Lung (tissue), 12 donors: ENCODE data around the gene PRKCA. TPM values are rescaled to one million over a fixed set of nuclear protein-coding genes. Genes with fewer than 3 reads are reported as not detected.

Source experiments
- ATAC-seq: fragments of 200-7000 bp; cut with Tn5 transposase; one replicate; pipeline ENCODE4 v1.9.1; 2020; ENCODE audit warnings: moderate number of reproducible peaks; ENCODE audit not compliant: insufficient read depth, low FRiP score
- DNase-seq, 3 donors: peaks; one replicate each; pipeline ENCODE4 v3.0.0-alpha.2; 2013 to 2017
- H3K27ac ChIP-seq, 2 donors: one replicate each; pipeline ENCODE4 v1.5.1; 2013; ENCODE audit warnings: mild to moderate bottlenecking in 2 of 2, moderate library complexity in 2 of 2, control low read depth in 1 of 2, inconsistent platforms in 1 of 2, low read depth in 1 of 2, low read length in 1 of 2
- H3K27me3 ChIP-seq, 3 donors: one replicate each; pipeline ENCODE4 v1.5.1; 2013; ENCODE audit warnings: low read length in 2 of 3; ENCODE audit not compliant: control insufficient read depth in 3 of 3, insufficient read depth in 3 of 3
- H3K36me3 ChIP-seq, 4 donors: one replicate each; pipeline ENCODE4 v1.5.1; 2013; ENCODE audit warnings: low read length in 4 of 4, mild to moderate bottlenecking in 1 of 4, moderate library complexity in 1 of 4; ENCODE audit not compliant: control insufficient read depth in 4 of 4, insufficient read depth in 4 of 4
- H3K4me1 ChIP-seq, 5 donors: one replicate each; pipeline ENCODE4 v1.5.1; 2013; ENCODE audit warnings: low read length in 5 of 5, mild to moderate bottlenecking in 2 of 5, moderate library complexity in 1 of 5; ENCODE audit not compliant: control insufficient read depth in 5 of 5, insufficient read depth in 5 of 5
- H3K4me3 ChIP-seq: one replicate; pipeline ENCODE4 v1.5.1; 2013; ENCODE audit warnings: mild to moderate bottlenecking, control low read depth, moderate library complexity
- H3K9ac ChIP-seq, 2 donors: one replicate each; pipeline ENCODE4 v1.5.1; 2013; ENCODE audit warnings: low read length in 2 of 2, control low read depth in 1 of 2; ENCODE audit not compliant: insufficient read depth in 1 of 2
- H3K9me3 ChIP-seq, 4 donors: one replicate each; pipeline ENCODE4 v1.5.1; 2013; ENCODE audit warnings: low read length in 3 of 4, mild to moderate bottlenecking in 1 of 4, moderate library complexity in 1 of 4; ENCODE audit not compliant: control insufficient read depth in 4 of 4, insufficient read depth in 3 of 4
- CTCF ChIP-seq: IDR thresholded peaks from 2 replicates; pipeline ENCODE4 v1.5.1; 2012; ENCODE audit warnings: mild to moderate bottlenecking; ENCODE audit errors: control extremely low read depth, extremely low read depth
- WGBS, 2 donors: extraction: QIAGEN DNeasy Blood & Tissue Kit; methylation state at CpG; one replicate each; pipeline ENCODE4 v1.1.7; 2013; 5-methylcytosine and 5-hydroxymethylcytosine counted together
- polyA plus RNA-seq, 2 donors: library from polyadenylated mRNA; stranded (reverse); fragments of 200-250 nt; gene quantifications; one replicate each; pipeline ENCODE4 v1.2.1, GENCODE V29; 2013
- total RNA-seq, 2 donors: library from RNA; depleted of rRNA in 1 of 2; stranded (reverse); fragments of >200 nt in 1 of 2; gene quantifications; one replicate each; pipeline ENCODE4 v1.2.1, GENCODE V29; 2014 to 2021
- donor health status: control.
- donor health status: control.
- donor health status: Bipolar disorder and iron deficiency.
- donor health status: healthy.
- donor health status: DM: yes; HTN: yes; CAD: no.

The PRKCA gene
- total and polyA plus RNA-seq, 4 donors = 3.4 to 34.8 (median 13.8) TPM

- Histone ChIP-seq H3K9ac (no peak overlapping the region), H3K36me3 (no peaks in the 10 kb centered on the region), H3K9me3 (peaks cover 0 to 3% (median 0%) of the 10 kb centered on the region in 4 donors), H3K4me1 (peaks cover 0 to 34% (median 0%) of the 10 kb centered on the region in 5 donors), H3K27ac (no peak overlapping the region), H3K27me3 (no peaks in the 10 kb centered on the region), H3K4me3 (no peak overlapping the region)
- DNase-seq = peak; percentile 51 to 78 (median 71)
- no peak for ATAC-seq
- 88 to 91% methylated on average over 6 of the region's 6 CpGs for WGBS, 2 donors
- TF ChIP-seq CTCF = no peak
Observed at GRCh38 chr17:66523378-66524200, 221.2 kb downstream of the PRKCA start.

- DNase-seq = no peak
- no peak for TF ChIP-seq CTCF
- 90 to 91% methylated on average over 2 of the region's 2 CpGs for WGBS, 2 donors
- H3K9me3 ChIP-seq = peaks cover 0 to 3% (median 0%) of the 10 kb centered on the region in 4 donors
- no peak overlapping the region for H3K9ac ChIP-seq
- no peaks in the 10 kb centered on the region for H3K27me3 ChIP-seq
- peaks cover 0 to 34% (median 0%) of the 10 kb centered on the region in 5 donors for H3K4me1 ChIP-seq
- no peak overlapping the region for H3K4me3 ChIP-seq
- no peak overlapping the region for H3K27ac ChIP-seq
- H3K36me3 ChIP-seq = no peaks in the 10 kb centered on the region
- ATAC-seq = no peak
Observed at GRCh38 chr17:66524877-66525276, 222.5 kb downstream of the PRKCA start.

DNA sequence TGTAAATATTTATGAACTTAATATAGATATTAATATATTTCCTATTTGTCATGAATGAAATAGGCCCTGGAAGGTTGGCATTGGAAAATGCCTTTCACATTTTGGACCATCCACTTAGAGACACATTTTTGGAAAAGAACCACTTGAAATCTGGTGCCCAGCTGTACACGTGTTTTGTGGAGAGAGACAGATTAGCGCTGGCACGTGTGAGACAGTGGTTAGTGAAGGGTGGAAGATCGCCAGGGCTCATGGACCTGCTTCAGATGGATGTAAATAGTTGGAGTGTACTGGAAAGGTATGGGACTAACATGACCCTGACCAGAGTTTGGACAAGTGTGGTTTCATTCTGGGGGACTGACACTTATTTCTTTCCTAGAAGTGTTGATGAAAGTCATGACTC lies 222.9 kb downstream of the PRKCA start:
- DNase-seq (no peak), ATAC-seq (no peak)
- TF ChIP-seq CTCF = no peak
- Histone ChIP-seq H3K27ac (no peak overlapping the region), H3K36me3 (no peaks in the 10 kb centered on the region), H3K4me3 (no peak overlapping the region), H3K9me3 (peaks cover 0 to 3% (median 0%) of the 10 kb centered on the region in 4 donors), H3K9ac (no peak overlapping the region), H3K4me1 (peaks cover 0 to 34% (median 0%) of the 10 kb centered on the region in 5 donors), H3K27me3 (no peaks in the 10 kb centered on the region)
- WGBS, 2 donors = 85 to 90% methylated on average over 4 of the region's 4 CpGs
